WI38 (cell line): Measurements from ENCODE around the gene GPC1.

Experiments used
- H3K4me3 ChIP-seq: 2 replicates; pipeline ENCODE4 v1.5.1; 2011; ENCODE audit warnings: low read depth, mild to moderate bottlenecking, control low read depth, low read length
- CTCF ChIP-seq: IDR thresholded peaks from 2 replicates; pipeline ENCODE4 v1.5.1; 2012; ENCODE audit warnings: low read depth, mild to moderate bottlenecking, control low read depth, low read length

The GPC1 gene

GRCh38 chr2:240508832-240509545 is 73.5 kb downstream of the GPC1 start:
- H3K4me3 ChIP-seq: no peak overlapping the region
- TF ChIP-seq CTCF: no peak

- TF ChIP-seq CTCF: no peak
- H3K4me3 ChIP-seq: no peak overlapping the region
These were observed 74.4 kb downstream of the GPC1 start for GRCh38 chr2:240509667-240510512.

GRCh38 chr2:240510513-240511210 is 75.2 kb downstream of the GPC1 start:
- TF ChIP-seq CTCF: no peak
- H3K4me3 ChIP-seq: no peak overlapping the region

- no peak overlapping the region for H3K4me3 ChIP-seq
- no peak for TF ChIP-seq CTCF
These were observed 76.1 kb downstream of the GPC1 start for GRCh38 chr2:240511351-240512108.

GRCh38 chr2:240512109-240512485 is 76.6 kb downstream of the GPC1 start:
- TF ChIP-seq CTCF: no peak
- no peak overlapping the region for H3K4me3 ChIP-seq

GRCh38 chr2:240512666-240513535 is 77.4 kb downstream of the GPC1 start:
- no peak for TF ChIP-seq CTCF
- H3K4me3 ChIP-seq: no peak overlapping the region
